Spleen (tissue), 7 donors: Measurements from ENCODE around the gene BICDL2.

Source experiments
- CTCF ChIP-seq, 11 experiments: fragments of 200-600 bp in 7 of 11; fragments of 450-650 bp in 4 of 11; sonication (generic) in 4 of 11; IDR thresholded peaks in 8 of 11; conservative IDR thresholded peaks in 3 of 11; 1 replicate in 7 of 11; 2 replicates in 4 of 11; pipeline versions ENCODE4 v1.4.0 to v1.8.0; 2016 to 2021; ENCODE audit warnings: antibody characterized with exemption in 11 of 11, inconsistent platforms in 4 of 11, mild to moderate bottlenecking in 1 of 11
- POLR2A ChIP-seq, 3 donors: fragments of 450-650 bp; IDR thresholded peaks; one replicate each; pipeline ENCODE4 v1.5.1; 2017; ENCODE audit warnings: antibody characterized with exemption in 3 of 3, mild to moderate bottlenecking in 1 of 3
- POLR2AphosphoS5 ChIP-seq, 3 donors: sonication (generic); formaldehyde crosslinking; IDR thresholded peaks; one replicate each; pipeline ENCODE4 v1.5.1; 2017; ENCODE audit warnings: antibody characterized with exemption in 3 of 3
- donor health status: DM: no; HTN: no; CAD: no; lungs with moderate emphysema.
- donor health status: DM: no; HTN: no; CAD: no.
- donor health status: DM: no; HTN: no; CAD: no.

- TF ChIP-seq CTCF (IDR thresholded peaks at IDR 0.05 in 8 of 11, conservative IDR thresholded peaks at IDR 0.05 in 3 of 11): no peak
- no peak for TF ChIP-seq POLR2A (IDR thresholded peaks at IDR 0.05)
- TF ChIP-seq POLR2AphosphoS5 (IDR thresholded peaks at IDR 0.05): no peak
Measured at GRCh38 chr16:2987286-2987685, 49.5 kb downstream of the BICDL2 start.
